AG09319 (cell line): ENCODE results near the gene SLC9B1.
A peak's percentile ranks its signal among the peaks of the same experiment; 100 is the strongest.

ENCODE experiments used
- DNase-seq: peaks from one replicate; pipeline ENCODE4 v3.0.0-alpha.2; 2010; ENCODE audit warnings: low read depth; ENCODE audit errors: extremely low read depth
- TF ChIP-seq, protein P1 (sequence below): IDR thresholded peaks from 2 replicates; pipeline ENCODE4 v1.5.1; 2011; ENCODE audit warnings: low read depth, mild to moderate bottlenecking, inconsistent platforms, low read length, moderate library complexity

Gene SLC9B1

DNA sequence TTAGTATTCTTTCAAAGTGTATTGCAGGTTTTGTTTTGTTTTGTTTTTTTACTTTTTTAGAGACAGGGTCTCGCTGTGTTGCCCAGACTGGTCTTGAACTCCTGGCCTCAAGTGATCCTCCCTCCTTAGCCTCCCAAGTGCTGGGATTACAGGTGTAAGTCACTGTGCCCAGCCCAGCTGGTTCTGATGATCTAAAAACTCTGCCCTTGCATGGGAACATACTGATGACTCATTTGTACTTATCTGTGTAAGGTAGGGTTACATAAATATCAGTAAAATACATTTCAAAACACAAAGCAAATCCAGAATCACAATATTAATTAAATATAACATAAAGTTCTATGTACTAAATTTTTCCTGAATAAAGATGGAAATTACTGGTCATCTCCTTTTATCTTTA lies 7.4 kb upstream of the SLC9B1 start:
- TF ChIP-seq, protein P1, sequence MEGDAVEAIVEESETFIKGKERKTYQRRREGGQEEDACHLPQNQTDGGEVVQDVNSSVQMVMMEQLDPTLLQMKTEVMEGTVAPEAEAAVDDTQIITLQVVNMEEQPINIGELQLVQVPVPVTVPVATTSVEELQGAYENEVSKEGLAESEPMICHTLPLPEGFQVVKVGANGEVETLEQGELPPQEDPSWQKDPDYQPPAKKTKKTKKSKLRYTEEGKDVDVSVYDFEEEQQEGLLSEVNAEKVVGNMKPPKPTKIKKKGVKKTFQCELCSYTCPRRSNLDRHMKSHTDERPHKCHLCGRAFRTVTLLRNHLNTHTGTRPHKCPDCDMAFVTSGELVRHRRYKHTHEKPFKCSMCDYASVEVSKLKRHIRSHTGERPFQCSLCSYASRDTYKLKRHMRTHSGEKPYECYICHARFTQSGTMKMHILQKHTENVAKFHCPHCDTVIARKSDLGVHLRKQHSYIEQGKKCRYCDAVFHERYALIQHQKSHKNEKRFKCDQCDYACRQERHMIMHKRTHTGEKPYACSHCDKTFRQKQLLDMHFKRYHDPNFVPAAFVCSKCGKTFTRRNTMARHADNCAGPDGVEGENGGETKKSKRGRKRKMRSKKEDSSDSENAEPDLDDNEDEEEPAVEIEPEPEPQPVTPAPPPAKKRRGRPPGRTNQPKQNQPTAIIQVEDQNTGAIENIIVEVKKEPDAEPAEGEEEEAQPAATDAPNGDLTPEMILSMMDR, result no peak
- DNase-seq, result no peak

DNA sequence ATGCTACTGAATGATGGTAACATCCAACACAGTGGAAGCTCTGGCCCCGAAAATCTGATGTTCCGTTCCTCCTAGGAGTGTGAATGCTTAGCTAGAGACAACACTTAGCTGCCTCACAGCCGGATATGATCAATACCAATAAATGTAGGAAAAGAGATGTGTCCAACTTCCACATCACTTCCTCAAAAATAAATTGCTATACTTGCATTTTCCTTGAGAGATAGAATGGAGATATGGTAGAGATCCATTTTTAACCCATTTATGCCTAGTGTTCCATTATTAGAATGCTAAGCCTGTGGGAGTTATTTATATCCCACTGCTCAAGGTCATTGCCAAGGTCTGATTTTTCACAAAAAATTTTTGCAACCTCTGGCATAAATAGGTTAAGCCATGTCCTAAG lies 5.5 kb upstream of the SLC9B1 start:
- TF ChIP-seq, protein P1, result no peak
- no peak for DNase-seq

DNA sequence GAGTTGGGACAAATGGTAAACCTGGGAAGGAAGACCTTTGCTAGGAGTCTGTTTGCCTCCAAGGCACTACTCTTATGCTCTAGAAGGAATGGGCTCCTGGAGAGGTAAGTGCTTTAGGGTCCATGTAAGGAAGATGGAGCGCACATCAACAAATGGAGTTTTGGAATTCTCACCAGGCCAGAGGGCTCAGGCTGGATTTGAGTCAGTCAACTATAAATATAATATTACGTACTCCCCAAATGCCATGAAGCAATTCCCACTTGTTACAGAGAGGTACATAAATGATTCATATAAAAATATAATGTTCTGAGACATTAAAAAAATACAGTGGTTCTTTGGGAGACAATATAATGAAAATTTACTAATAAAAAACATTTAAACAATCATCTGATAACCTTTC lies 1.6 kb upstream of the SLC9B1 start:
- no peak for DNase-seq
- TF ChIP-seq, protein P1, result no peak

DNA sequence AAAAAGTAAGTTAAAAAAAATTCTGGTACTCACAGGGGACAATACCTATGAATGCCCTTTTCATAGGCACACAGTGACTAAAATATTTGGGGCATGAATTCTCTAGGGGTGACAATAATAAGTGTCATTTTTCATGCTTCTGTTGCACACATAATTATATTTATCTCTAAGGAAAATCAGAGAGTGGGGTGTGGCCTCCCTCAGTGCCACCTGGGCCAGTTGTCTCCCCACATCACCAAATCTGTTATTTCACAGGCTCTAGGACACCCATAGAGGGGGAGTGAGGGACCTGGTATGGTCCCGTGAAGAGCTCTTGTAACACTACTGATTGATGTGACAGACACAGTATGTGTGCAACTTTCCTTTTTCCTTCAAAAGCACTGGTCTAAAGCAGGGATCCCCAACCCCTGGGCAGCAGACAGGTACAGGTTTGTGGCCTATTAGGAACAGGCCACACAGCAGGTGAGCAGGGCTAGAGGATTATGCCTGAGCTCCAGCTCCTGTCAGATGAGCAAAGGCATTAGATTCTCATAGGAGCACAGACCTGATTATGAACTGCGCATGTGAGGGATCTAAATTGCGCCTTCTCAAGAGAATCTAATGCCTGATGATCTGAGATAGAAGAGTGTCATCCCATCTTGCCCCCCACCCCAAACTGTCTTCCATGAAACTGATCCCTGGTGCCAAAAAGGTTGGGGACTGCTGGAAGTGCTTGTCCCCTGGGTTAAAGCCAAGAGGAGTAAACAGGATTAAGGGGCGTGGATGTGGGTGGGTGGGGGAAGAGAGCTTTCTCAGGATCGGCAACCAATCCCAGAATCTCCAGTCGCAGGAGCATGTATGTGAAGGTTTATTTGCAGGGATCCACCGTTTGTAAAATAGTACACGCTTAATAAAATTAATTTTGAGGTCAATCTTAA lies 856 bp downstream of the SLC9B1 start:
- TF ChIP-seq, protein P1, result no peak
- peak; percentile 3 for DNase-seq

DNA sequence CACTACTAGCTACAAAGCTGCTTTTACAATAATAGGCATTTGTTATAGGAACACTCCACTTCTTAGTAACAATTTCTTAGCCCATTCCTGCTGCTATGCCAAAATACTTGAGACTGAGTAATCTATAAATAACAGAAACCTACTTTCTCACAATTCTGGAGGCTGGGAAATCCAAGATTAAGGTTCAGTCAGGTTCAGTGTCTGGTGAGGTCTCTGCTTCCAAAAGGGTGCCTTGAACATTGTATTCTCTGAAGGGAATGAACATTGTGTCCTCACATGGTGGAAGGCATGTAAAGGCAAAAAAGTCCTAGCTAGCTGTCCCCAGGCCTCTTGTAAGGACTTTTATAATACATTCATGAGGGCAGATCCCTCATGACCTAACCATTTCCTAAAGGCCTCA lies 7.0 kb downstream of the SLC9B1 start:
- no peak for DNase-seq
- TF ChIP-seq, protein P1, result no peak

DNA sequence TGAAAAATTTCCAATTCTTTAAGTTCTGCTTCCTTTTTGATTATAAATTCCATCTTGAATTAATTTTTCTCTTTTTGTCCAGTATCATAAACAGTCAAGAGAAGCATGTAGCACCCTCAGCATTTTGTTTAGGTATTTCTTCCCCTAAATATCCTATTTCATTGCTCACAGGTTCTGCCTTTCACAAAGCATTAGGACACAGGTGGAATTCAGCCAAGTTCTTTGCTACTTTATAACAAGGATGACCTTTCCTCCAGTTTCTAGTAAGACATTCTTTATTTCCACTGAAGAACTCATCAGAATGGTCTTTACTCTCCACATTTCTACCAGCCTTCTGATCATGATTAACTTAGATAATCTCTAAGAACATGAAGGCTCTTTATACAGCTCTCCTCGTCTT lies 7.4 kb downstream of the SLC9B1 start:
- DNase-seq, result peak; percentile 47
- TF ChIP-seq, protein P1, result no peak

DNA sequence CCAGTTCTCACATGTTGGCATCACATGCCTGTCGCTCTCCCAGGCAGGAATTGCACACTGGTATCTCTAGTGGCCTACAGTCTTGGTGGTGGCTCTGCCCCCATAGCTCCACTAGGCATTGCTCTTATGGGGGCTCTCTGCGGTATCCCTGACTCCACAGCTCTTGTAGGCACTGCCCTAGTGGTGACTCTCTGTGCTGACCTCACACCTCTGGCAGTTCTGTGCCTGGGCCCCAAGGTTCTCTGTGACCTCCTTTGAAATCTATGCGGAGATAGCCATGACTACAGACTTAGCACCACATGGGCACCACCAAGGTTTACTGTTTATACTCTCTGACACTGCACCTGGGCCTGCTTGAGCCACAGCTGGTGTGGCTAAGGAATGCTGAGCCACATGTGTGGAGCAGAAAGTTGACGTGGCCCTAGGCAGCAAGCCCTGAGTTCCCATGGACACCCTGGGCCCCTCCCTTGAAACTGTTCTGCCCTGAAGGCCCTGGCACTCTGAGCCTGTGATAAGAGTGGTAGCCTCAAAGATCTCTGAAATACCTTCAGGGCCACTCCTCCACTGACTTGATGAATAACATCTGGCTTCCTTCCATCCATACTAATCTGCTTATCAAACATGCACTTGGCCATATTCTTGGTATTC lies 8.0 kb downstream of the SLC9B1 start:
- no peak for DNase-seq
- TF ChIP-seq, protein P1, result no peak
